Osteocyte (in vitro differentiated cells): ENCODE measurements around the gene OR1D5. TPM values are rescaled to one million over a fixed set of nuclear protein-coding genes. Genes with fewer than 3 reads are reported as not detected.

Experiments used
- DNase-seq: peaks from one replicate; pipeline ENCODE4 v3.0.0; 2021; ENCODE audit warnings: mixed read lengths; ENCODE audit not compliant: unreplicated experiment; ENCODE audit errors: extremely low spot score
- H3K27ac Mint-ChIP-seq: one replicate; pipeline ENCODE4 v1.8.0; 2021; ENCODE audit warnings: mild to moderate bottlenecking, mixed read lengths; ENCODE audit not compliant: unreplicated experiment
- H3K27me3 Mint-ChIP-seq: one replicate; pipeline ENCODE4 v1.8.0; 2021; ENCODE audit warnings: mixed read lengths; ENCODE audit not compliant: unreplicated experiment
- H3K36me3 Mint-ChIP-seq: one replicate; pipeline ENCODE4 v1.8.0; 2021; ENCODE audit warnings: mixed read lengths; ENCODE audit not compliant: unreplicated experiment
- H3K4me1 Mint-ChIP-seq: one replicate; pipeline ENCODE4 v1.8.0; 2021; ENCODE audit warnings: mixed read lengths; ENCODE audit not compliant: unreplicated experiment
- H3K4me3 Mint-ChIP-seq: one replicate; pipeline ENCODE4 v1.8.0; 2021; ENCODE audit warnings: mild to moderate bottlenecking, moderate library complexity, mixed read lengths; ENCODE audit not compliant: unreplicated experiment
- H3K9me3 Mint-ChIP-seq: one replicate; pipeline ENCODE4 v1.8.0; 2021; ENCODE audit warnings: mixed read lengths; ENCODE audit not compliant: unreplicated experiment
- total RNA-seq: library from RNA; stranded (reverse); gene quantifications from 2 replicates; pipeline ENCODE4 v1.2.1, GENCODE V29; 2021
- TF ChIP-seq, protein P1 (sequence below): fragments of 200-600 bp; sonication (generic); IDR thresholded peaks from 2 replicates; pipeline ENCODE4 v1.5.0; 2021; ENCODE audit warnings: antibody characterized with exemption, mild to moderate bottlenecking, moderate library complexity

The OR1D5 gene
- total RNA-seq, 1 donor from 2014 or later: not detected

DNA sequence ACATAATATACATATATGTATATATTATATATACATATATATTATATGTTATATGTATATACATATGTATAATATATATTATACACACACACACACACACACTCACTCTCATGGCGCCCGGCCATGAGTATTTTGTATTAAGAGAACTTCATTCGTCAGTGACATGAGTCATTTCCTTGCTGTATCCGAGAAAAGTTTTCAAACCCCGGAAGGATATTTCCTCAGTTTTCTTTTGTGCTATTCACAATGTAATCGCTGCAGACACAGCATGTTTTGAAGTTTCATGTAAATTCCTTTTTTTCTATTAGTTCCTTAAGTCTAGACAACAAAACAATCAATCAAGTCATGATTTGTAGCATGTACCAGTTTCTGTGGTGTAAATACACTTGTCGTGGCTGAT is 33.3 kb downstream of the OR1D5 start:
- no peaks in the 10 kb centered on the region for H3K36me3 Mint-ChIP-seq
- no peaks in the 10 kb centered on the region for H3K27me3 Mint-ChIP-seq
- TF ChIP-seq, protein P1, sequence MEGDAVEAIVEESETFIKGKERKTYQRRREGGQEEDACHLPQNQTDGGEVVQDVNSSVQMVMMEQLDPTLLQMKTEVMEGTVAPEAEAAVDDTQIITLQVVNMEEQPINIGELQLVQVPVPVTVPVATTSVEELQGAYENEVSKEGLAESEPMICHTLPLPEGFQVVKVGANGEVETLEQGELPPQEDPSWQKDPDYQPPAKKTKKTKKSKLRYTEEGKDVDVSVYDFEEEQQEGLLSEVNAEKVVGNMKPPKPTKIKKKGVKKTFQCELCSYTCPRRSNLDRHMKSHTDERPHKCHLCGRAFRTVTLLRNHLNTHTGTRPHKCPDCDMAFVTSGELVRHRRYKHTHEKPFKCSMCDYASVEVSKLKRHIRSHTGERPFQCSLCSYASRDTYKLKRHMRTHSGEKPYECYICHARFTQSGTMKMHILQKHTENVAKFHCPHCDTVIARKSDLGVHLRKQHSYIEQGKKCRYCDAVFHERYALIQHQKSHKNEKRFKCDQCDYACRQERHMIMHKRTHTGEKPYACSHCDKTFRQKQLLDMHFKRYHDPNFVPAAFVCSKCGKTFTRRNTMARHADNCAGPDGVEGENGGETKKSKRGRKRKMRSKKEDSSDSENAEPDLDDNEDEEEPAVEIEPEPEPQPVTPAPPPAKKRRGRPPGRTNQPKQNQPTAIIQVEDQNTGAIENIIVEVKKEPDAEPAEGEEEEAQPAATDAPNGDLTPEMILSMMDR: no peak
- H3K27ac Mint-ChIP-seq: no peak overlapping the region
- DNase-seq: no peak
- no peaks in the 10 kb centered on the region for H3K9me3 Mint-ChIP-seq
- peaks cover 4% of the 10 kb centered on the region for H3K4me1 Mint-ChIP-seq
- H3K4me3 Mint-ChIP-seq: no peak overlapping the region

DNA sequence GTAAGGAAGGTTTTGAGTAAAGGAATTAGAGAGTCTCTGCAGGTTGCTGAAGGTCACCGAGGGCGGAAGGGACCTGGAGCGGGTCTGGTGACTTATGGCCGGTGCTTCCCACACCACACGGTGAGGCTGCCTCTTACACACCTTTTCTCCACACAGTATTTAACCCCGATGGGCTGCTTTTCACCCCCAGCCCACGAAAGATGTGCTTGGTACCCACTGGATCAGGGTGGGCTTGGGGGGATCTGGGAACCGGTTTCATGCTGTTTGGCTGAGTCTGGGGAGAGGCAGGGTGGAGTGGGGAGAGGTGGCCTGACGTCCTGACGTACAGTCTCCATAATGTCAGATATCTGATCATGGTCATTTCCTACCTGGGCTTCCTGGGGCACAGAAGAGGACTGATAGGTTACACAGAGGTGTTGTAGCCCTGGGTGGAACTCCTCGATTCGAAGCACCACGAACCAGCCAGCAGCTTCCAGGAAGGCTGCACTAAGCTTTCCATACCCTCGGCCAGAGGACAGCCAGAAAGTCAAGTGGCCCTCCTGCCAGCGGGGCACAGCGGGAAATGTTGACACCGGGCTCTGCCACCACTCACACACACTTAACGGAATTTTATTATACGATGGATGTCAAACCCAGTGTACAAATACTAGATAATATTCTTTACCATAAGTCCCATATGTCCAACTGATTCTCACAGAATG is 34.0 kb downstream of the OR1D5 start:
- Mint-ChIP-seq H3K9me3 (peaks cover 3% of the 10 kb centered on the region), H3K4me3 (no peak overlapping the region), H3K36me3 (no peaks in the 10 kb centered on the region), H3K4me1 (peaks cover 4% of the 10 kb centered on the region), H3K27me3 (no peaks in the 10 kb centered on the region), H3K27ac (no peak overlapping the region)
- DNase-seq: no peak
- TF ChIP-seq, protein P1: no peak

DNA sequence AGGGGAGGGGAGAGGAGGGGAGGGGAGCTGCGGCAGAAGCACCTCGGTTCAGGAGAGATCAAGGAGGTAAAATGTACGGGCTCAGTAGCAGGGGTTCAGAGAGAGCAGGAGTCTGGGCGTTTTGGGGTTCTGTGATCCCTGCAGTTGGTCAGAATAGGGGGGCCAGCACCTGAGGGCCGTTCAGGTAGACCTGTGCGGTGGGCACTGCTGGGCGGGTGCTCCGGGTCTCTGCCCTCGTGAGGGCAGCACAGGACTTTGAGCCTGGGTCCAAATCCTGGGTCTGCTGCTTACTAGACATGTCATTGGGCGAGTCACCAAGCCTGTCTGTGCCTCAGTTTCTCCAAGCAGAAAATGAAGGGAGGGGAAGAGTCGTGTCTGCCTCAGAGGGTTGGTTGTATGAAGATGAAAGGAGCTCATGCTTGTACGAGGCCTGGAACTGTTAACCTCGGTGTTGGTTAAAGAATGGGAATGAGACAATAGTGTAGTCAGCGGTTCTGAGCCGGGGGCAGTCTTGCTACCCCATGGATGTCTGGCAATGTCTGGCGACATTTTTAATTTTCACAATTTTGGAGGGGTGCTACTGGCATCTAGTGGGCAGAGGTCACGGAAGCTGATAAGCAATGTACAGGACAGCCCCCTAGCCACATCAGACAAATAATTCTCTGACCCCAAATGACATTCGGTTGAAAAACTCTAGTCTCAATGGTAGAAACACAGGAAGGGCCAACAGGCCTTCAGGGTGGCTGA is 35.4 kb downstream of the OR1D5 start:
- TF ChIP-seq, protein P1: no peak
- H3K4me1 Mint-ChIP-seq: peaks cover 4% of the 10 kb centered on the region
- no peak overlapping the region for H3K4me3 Mint-ChIP-seq
- DNase-seq: no peak
- H3K9me3 Mint-ChIP-seq: peaks cover 15% of the 10 kb centered on the region
- H3K36me3 Mint-ChIP-seq: peaks cover 7% of the 10 kb centered on the region
- H3K27me3 Mint-ChIP-seq: no peaks in the 10 kb centered on the region
- no peak overlapping the region for H3K27ac Mint-ChIP-seq

DNA sequence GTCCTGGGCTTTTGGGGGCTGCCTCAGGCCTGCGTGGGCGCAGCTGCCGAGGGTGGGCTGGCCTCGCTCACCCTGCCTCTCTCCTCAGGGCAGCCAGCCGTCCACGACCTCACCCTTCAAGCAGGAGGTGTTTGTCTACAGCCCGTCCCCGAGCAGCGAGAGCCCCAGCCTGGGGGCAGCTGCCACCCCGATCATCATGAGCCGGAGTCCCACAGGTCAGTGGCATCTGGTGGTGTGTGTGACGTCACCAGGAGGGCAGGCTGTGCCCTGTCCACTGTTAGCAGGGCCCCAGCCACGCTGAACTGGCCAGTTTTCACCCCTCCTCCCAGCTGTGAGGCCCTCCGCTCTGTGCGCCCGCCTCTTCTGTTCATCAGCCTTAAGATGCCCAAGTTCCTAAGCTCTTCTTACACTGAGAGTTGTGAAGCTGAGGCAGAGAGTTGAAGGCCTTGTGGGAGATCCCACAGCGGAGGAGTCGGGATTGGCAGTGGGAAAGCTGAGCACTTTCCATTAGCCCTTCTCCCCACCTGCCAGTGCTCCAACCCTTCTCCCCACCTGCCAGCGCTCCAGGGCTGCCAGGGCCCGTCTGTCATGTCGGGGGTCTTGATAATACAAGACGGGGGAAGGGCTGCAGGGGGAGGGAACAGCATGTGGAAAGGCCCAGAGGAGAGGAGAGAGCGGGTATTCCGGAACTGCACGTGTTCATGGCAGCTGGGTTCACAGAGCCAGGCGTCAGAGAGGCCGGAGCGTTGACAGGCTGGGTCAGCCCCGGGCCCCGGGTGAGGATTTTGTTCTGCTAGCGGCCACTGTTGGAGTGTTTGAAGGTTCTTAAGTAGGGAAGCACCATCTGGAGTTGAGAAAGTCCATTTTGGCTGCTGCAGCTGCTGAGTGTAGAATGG is 36.3 kb downstream of the OR1D5 start:
- Mint-ChIP-seq H3K36me3 (peaks cover 14% of the 10 kb centered on the region), H3K4me1 (peaks cover 4% of the 10 kb centered on the region), H3K4me3 (no peak overlapping the region), H3K27me3 (no peaks in the 10 kb centered on the region), H3K9me3 (peaks cover 21% of the 10 kb centered on the region), H3K27ac (no peak overlapping the region)
- TF ChIP-seq, protein P1: no peak
- no peak for DNase-seq
